NCI-H146 treated with DMSO at 0.1 percent for 48 hours (cell line): ENCODE results near the gene CLDN19.

Experiments used
- DNase-seq: peaks from one replicate; lab custom pipeline; 2025; ENCODE audit not compliant: unreplicated experiment; lab: John Stamatoyannopoulos, UW

CLDN19 gene

GRCh38 chr1:42739753-42740700 is at the start of gene CLDN19:
Gene CLDN19 (minus strand): TSS chr1:42740236. CDS start chr1:42740063, 173 bp downstream.
- DNase-seq, result no peak

GRCh38 chr1:42788021-42788420 is 48.0 kb upstream of the CLDN19 start:
- DNase-seq, result no peak

- DNase-seq, result no peak
These were observed 46.1 kb upstream of the CLDN19 start for GRCh38 chr1:42786097-42786496.

- no peak for DNase-seq
These were observed 45.1 kb upstream of the CLDN19 start, which contains the start of gene TMEM269 for GRCh38 chr1:42784946-42785693. Gene TMEM269 (plus strand): TSS chr1:42784991. CDS start chr1:42789894, 4,903 bp downstream.

GRCh38 chr1:42784547-42784945 is 44.5 kb upstream of the CLDN19 start:
- DNase-seq, result no peak

- no peak for DNase-seq
These were observed 43.1 kb upstream of the CLDN19 start for GRCh38 chr1:42783092-42783491.

- no peak for DNase-seq
These were observed 40.1 kb upstream of the CLDN19 start for GRCh38 chr1:42780176-42780575.

- DNase-seq, result no peak
These were observed 39.7 kb upstream of the CLDN19 start for GRCh38 chr1:42779725-42780124.

GRCh38 chr1:42777852-42778251 is 37.8 kb upstream of the CLDN19 start:
- DNase-seq, result no peak

- DNase-seq, result no peak
These were observed 36.5 kb upstream of the CLDN19 start for GRCh38 chr1:42776502-42776901.

- no peak for DNase-seq
These were observed 35.0 kb upstream of the CLDN19 start for GRCh38 chr1:42774928-42775526.

- no peak for DNase-seq
These were observed 33.4 kb upstream of the CLDN19 start for GRCh38 chr1:42773420-42773819.

GRCh38 chr1:42769811-42770210 is 29.8 kb upstream of the CLDN19 start:
- no peak for DNase-seq

GRCh38 chr1:42768172-42768571 is 28.1 kb upstream of the CLDN19 start:
- DNase-seq, result no peak

- no peak for DNase-seq
These were observed 27.5 kb upstream of the CLDN19 start for GRCh38 chr1:42767510-42768000.

GRCh38 chr1:42766741-42767509 is 26.9 kb upstream of the CLDN19 start, which contains the start of the genes C1orf50 and P3H1:
Gene C1orf50 (plus strand): TSS chr1:42767249. CDS start chr1:42767312, 63 bp downstream.
Gene P3H1 (minus strand): TSS chr1:42767028. CDS start chr1:42766971, 57 bp downstream.
- peak; percentile 88 for DNase-seq

- peak; percentile 44 for DNase-seq
These were observed 26.1 kb upstream of the CLDN19 start for GRCh38 chr1:42765832-42766740.

GRCh38 chr1:42765269-42765668 is 25.2 kb upstream of the CLDN19 start:
- no peak for DNase-seq

GRCh38 chr1:42762269-42762668 is 22.2 kb upstream of the CLDN19 start:
- DNase-seq, result no peak
